Endothelial cell of umbilical vein (primary cell): ENCODE data around the gene ENTPD1. TPM values are rescaled to one million over a fixed set of nuclear protein-coding genes. Genes with fewer than 3 reads are reported as not detected.
A peak's percentile ranks its signal among the peaks of the same experiment; 100 is the strongest.

ENCODE experiments used
- BruUV-seq: library from RNA; stranded (reverse); fragments of 400-500 nt; replicated peaks from 2 replicates; lab custom pipeline; 2021; lab: Mats Ljungman, UMichigan
- CTCF ChIA-PET: fragments of 300-600, 350-600 bp; sonication (Branson Sonifier 250); formaldehyde crosslinking; loops from one replicate; lab custom pipeline; 2021; ENCODE audit warnings: antibody characterized with exemption, inconsistent platforms; lab: Charles Lee
- POLR2A ChIA-PET: fragments of 300-600, 350-600 bp; sonication (Branson Sonifier 250); formaldehyde crosslinking; loops from one replicate; lab custom pipeline; 2021; ENCODE audit warnings: antibody characterized with exemption, inconsistent platforms; lab: Charles Lee
- DNase-seq: peaks from one replicate; pipeline ENCODE4 v3.0.0-alpha.2; 2011; ENCODE audit warnings: low read depth, low spot score
- FAIRE-seq: peaks from 2 replicates; lab custom pipeline; 2011; peaks lifted over from hg19 to GRCh38; lab: Jason Lieb, UNC
- H2AFZ ChIP-seq: 2 replicates; pipeline ENCODE4 v1.6.0; 2012; ENCODE audit warnings: low read depth, low read length, control low read depth, inconsistent platforms
- H3K27ac ChIP-seq: 2 replicates; pipeline ENCODE4 v1.5.1; 2011; ENCODE audit warnings: low read depth, mild to moderate bottlenecking, control low read depth, low read length, moderate library complexity; ENCODE audit not compliant: insufficient read depth
- H3K27me3 ChIP-seq, 2 experiments: 2 replicates each; pipeline versions ENCODE4 v1.6.0 to v1.6.1; 2011; ENCODE audit warnings: low read length in 2 of 2, mixed read lengths in 1 of 2; ENCODE audit not compliant: control insufficient read depth in 2 of 2, insufficient read depth in 2 of 2
- H3K36me3 ChIP-seq, 2 experiments: 2 replicates in 1 of 2; 3 replicates in 1 of 2; pipeline ENCODE4 v1.5.1; 2011; ENCODE audit warnings: low read length in 2 of 2, mild to moderate bottlenecking in 1 of 2, moderate library complexity in 1 of 2; ENCODE audit not compliant: control insufficient read depth in 2 of 2, insufficient read depth in 2 of 2; ENCODE audit errors: extremely low read depth in 1 of 2
- H3K4me1 ChIP-seq: 3 replicates; pipeline ENCODE4 v1.5.1; 2011; ENCODE audit warnings: mild to moderate bottlenecking, low read length; ENCODE audit not compliant: control insufficient read depth, insufficient read depth; ENCODE audit errors: extremely low read depth
- H3K4me2 ChIP-seq: 2 replicates; pipeline ENCODE4 v1.6.1; 2011; ENCODE audit warnings: low read length, control low read depth, mixed read lengths; ENCODE audit not compliant: insufficient read depth
- H3K4me3 ChIP-seq, 3 experiments: fragments of 200-600 bp in 1 of 3; sonication (generic), shearing (Covaris generic) in 1 of 3; replicated peaks in 1 of 3; 2 replicates each; pipeline ENCODE4 v1.5.1; 2011 to 2016; ENCODE audit warnings: control low read depth in 3 of 3, low read length in 3 of 3, mild to moderate bottlenecking in 2 of 3, inconsistent platforms in 1 of 3, low read depth in 1 of 3, moderate library complexity in 1 of 3; ENCODE audit not compliant: insufficient read depth in 1 of 3
- H3K79me2 ChIP-seq: 2 replicates; pipeline ENCODE4 v1.6.0; 2012; ENCODE audit warnings: low read length, inconsistent platforms; ENCODE audit not compliant: control insufficient read depth, insufficient read depth
- H3K9ac ChIP-seq: replicated peaks from 2 replicates; pipeline ENCODE3; 2011; ENCODE audit warnings: low read length, control low read depth; ENCODE audit not compliant: insufficient read depth; ENCODE audit errors: extremely low read depth
- H3K9me1 ChIP-seq: replicated peaks from 3 replicates; pipeline ENCODE4 v1.6.0; 2011; ENCODE audit warnings: mild to moderate bottlenecking, low read length; ENCODE audit not compliant: control insufficient read depth, insufficient read depth; ENCODE audit errors: extremely low read depth
- H3K9me3 ChIP-seq: replicated peaks from 2 replicates; pipeline ENCODE4 v1.5.1; 2012; ENCODE audit warnings: low read length, inconsistent platforms; ENCODE audit not compliant: control insufficient read depth, insufficient read depth
- H4K20me1 ChIP-seq: replicated peaks from 2 replicates; pipeline ENCODE3; 2011; ENCODE audit warnings: mild to moderate bottlenecking, low read length; ENCODE audit not compliant: control insufficient read depth, insufficient read depth; ENCODE audit errors: extremely low read depth
- EZH2 ChIP-seq: IDR thresholded peaks from 2 replicates; pipeline ENCODE4 v1.6.1; 2012; ENCODE audit warnings: borderline replicate concordance, low read depth, mild to moderate bottlenecking, moderate library complexity, low read length, inconsistent platforms; ENCODE audit not compliant: severe bottlenecking
- FOS ChIP-seq: IDR thresholded peaks from 2 replicates; pipeline ENCODE4 v1.6.1; 2011; ENCODE audit warnings: mild to moderate bottlenecking, low read length, moderate library complexity, borderline replicate concordance; ENCODE audit not compliant: insufficient read depth
- GATA2 ChIP-seq: IDR thresholded peaks from 2 replicates; pipeline ENCODE4 v1.7.0; 2011; ENCODE audit warnings: low read depth, mild to moderate bottlenecking, moderate library complexity, mixed read lengths, low read length; ENCODE audit not compliant: insufficient read length, insufficient read depth
- JUN ChIP-seq: IDR thresholded peaks from 2 replicates; pipeline ENCODE4 v1.6.1; 2011; ENCODE audit warnings: borderline replicate concordance, low read depth; ENCODE audit not compliant: insufficient read length, insufficient read depth
- MYC ChIP-seq: IDR thresholded peaks from one replicate; pipeline ENCODE4 v1.6.1; 2011; ENCODE audit warnings: mild to moderate bottlenecking, low read depth, low read length
- POLR2A ChIP-seq: IDR thresholded peaks from 2 replicates; pipeline ENCODE4 v1.6.1; 2012; ENCODE audit warnings: low read depth, mild to moderate bottlenecking, control low read depth, low read length
- POLR2AphosphoS5 ChIP-seq: IDR thresholded peaks from 2 replicates; pipeline ENCODE4 v1.6.1; 2012; ENCODE audit warnings: low read depth, mild to moderate bottlenecking, control low read depth, low read length, moderate library complexity; ENCODE audit not compliant: insufficient read depth
- dilution Hi-C: fragments of 300-500 bp; cut with MboI; formaldehyde crosslinking; loops from one replicate; pipeline ENCODE4 v1.15.0; 2019; ENCODE audit warnings: low sequenced_read_pairs; ENCODE audit not compliant: extremely low pct_ligation_motif_present
- intact Hi-C: fragments of 100-400 bp; cut with micrococcal nuclease; formaldehyde crosslinking; loops from one replicate; pipeline ENCODE4 v1.10.0; 2022
- polyA plus RNA-seq, 4 experiments: library from polyadenylated mRNA; depleted of rRNA in 3 of 4; stranded (reverse) in 3 of 4; unstranded in 1 of 4; fragments of >200 nt; gene quantifications; 2 replicates each; pipeline versions ENCODE4 v1.2.1 to v1.2.3, GENCODE V29; 2011 to 2012; ENCODE audit warnings: missing spikeins in 1 of 4
- total RNA-seq: library from RNA; stranded (reverse); gene quantifications from 2 replicates; pipeline ENCODE4 v1.2.3, GENCODE V29; 2021
- TF ChIP-seq, protein P1 (sequence below): IDR thresholded peaks from 2 replicates; pipeline ENCODE4 v1.6.1; 2011; ENCODE audit not compliant: insufficient read depth, insufficient read length
- TF ChIP-seq, protein P2 (sequence below), 2 donors: IDR thresholded peaks; 1 replicate in 1 of 2; 2 replicates in 1 of 2; pipeline ENCODE4 v1.5.1; 2011; ENCODE audit warnings: low read length in 2 of 2, mild to moderate bottlenecking in 2 of 2, moderate library complexity in 2 of 2, control low read depth in 1 of 2, inconsistent platforms in 1 of 2, low read depth in 1 of 2; ENCODE audit not compliant: insufficient read depth in 1 of 2; ENCODE audit errors: extremely low read depth in 1 of 2

ENTPD1 gene
- total and polyA plus RNA-seq, 2 donors (not counting 3 experiments of a cell fraction or from before 2014, with no cell fraction given) = 10.2 to 23.0 TPM

DNA sequence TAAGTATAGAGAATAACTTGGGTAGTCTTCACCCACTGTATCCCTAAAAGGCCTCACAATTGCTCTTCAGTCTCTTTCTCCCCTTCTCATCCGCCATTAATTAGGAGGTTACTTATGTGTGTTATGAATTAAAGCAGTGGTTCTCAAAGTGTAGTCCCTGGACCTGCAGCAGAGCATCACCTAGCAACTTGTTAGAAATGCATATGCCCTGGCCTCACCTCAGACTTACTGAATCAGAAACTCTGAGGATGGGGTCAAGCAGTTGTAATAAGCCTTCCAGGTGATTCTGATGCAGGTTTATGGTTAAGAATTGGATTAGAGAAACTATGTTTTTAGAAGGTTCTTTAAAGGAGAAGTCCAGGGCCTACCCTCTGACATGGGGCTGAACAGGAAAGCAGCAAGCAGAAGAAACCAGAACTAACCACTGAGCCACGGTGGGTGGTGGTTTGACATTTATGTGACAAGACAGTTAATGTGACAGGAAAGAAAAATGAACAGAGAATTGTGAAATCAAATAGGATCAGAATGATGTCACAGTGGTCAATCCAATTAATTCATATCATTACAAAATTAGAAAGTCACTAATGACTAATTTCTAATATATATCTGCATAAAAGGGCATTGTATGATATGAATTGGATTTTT lies 37.6 kb downstream of the ENTPD1 start:
- Histone ChIP-seq H3K4me3 (no peak overlapping the region), H3K9ac (no peak overlapping the region), H3K27me3 (no peaks in the 10 kb centered on the region), H2AFZ (peak overlapping the region; percentile 53), H3K79me2 (no peaks in the 10 kb centered on the region), H3K9me3 (no peaks in the 10 kb centered on the region), H3K36me3 (no peaks in the 10 kb centered on the region), H4K20me1 (no peaks in the 10 kb centered on the region), H3K27ac (peak overlapping the region; percentile 29), H3K4me2 (no peak overlapping the region), H3K4me1 (peaks cover 40% of the 10 kb centered on the region), H3K9me1 (no peaks in the 10 kb centered on the region)
- dilution Hi-C loops = no loop called here
- CTCF ChIA-PET = interaction anchor here (1.0 to 2.8 kb wide), 4 partner anchors 48 to 100 kb away, joined by 3 to 15 read pairs (median 12); partner anchors contain the start of gene TCTN3
- DNase-seq = no peak
- POLR2A ChIA-PET = no interaction called here
- BruUV-seq = TSS peak; percentile 47
- intact Hi-C loops = loop anchor here (1.0 to 2.0 kb wide), 4 partner anchors 21 to 51 kb away; no protein-coding TSS in a partner anchor
- no peak for FAIRE-seq
- TF ChIP-seq EZH2 (no peak), POLR2A (no peak), FOS (no peak), POLR2AphosphoS5 (no peak), MYC (no peak), JUN (no peak), GATA2 (no peak)
- TF ChIP-seq, protein P1, sequence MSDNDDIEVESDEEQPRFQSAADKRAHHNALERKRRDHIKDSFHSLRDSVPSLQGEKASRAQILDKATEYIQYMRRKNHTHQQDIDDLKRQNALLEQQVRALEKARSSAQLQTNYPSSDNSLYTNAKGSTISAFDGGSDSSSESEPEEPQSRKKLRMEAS = no peak
- TF ChIP-seq, protein P2, sequence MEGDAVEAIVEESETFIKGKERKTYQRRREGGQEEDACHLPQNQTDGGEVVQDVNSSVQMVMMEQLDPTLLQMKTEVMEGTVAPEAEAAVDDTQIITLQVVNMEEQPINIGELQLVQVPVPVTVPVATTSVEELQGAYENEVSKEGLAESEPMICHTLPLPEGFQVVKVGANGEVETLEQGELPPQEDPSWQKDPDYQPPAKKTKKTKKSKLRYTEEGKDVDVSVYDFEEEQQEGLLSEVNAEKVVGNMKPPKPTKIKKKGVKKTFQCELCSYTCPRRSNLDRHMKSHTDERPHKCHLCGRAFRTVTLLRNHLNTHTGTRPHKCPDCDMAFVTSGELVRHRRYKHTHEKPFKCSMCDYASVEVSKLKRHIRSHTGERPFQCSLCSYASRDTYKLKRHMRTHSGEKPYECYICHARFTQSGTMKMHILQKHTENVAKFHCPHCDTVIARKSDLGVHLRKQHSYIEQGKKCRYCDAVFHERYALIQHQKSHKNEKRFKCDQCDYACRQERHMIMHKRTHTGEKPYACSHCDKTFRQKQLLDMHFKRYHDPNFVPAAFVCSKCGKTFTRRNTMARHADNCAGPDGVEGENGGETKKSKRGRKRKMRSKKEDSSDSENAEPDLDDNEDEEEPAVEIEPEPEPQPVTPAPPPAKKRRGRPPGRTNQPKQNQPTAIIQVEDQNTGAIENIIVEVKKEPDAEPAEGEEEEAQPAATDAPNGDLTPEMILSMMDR (IDR thresholded peaks at IDR 0.05; ENCODE audit: extremely low read depth in 1 of 2, insufficient read depth in 1 of 2, low read depth in 1 of 2, low read length in 2 of 2) = no peak
